Stomach (tissue), 4 donors: ENCODE results near the gene KRTAP19-8.

Experiments
- CTCF ChIP-seq, 7 experiments: fragments of 450-650 bp in 4 of 7; fragments of 200-600 bp in 3 of 7; sonication (generic) in 3 of 7; IDR thresholded peaks; one replicate each; pipeline ENCODE4 v1.5.1; 2016 to 2019; ENCODE audit warnings: antibody characterized with exemption in 7 of 7, control low read depth in 2 of 7, mild to moderate bottlenecking in 1 of 7
- EP300 ChIP-seq: sonication (generic); formaldehyde crosslinking; IDR thresholded peaks from one replicate; pipeline ENCODE4 v1.6.1; 2017; ENCODE audit warnings: antibody characterized with exemption
- POLR2A ChIP-seq, 4 donors: fragments of 450-650 bp; IDR thresholded peaks; one replicate each; pipeline ENCODE4 v1.6.1; 2016; ENCODE audit warnings: antibody characterized with exemption in 4 of 4, control low read depth in 2 of 4, mild to moderate bottlenecking in 1 of 4, moderate library complexity in 1 of 4

DNA sequence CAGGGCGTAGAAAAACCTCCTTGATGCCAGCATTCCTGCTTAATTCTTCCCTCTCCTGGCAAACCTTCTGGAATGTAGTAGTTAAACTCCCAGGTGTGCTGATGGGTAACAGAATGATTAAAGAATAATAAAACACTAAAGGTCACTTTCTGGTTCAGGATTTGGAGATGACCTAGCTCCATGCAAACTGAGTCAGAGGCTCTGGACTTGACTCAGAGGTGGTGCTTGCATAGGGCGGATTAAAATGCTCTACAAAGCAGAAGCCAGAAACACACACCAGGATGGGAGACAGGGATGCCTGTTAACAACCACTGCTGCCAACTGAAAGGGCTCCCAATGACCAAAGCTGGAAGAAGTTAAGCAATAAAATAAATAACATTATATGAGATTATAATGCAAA lies 41.5 kb downstream of the KRTAP19-8 start:
- TF ChIP-seq CTCF (IDR thresholded peaks at IDR 0.05) (no peak), POLR2A (IDR thresholded peaks at IDR 0.05) (no peak), EP300 (no peak)
